ENCODE results near the gene SEPTIN14. TPM values are rescaled to one million over a fixed set of nuclear protein-coding genes. Genes with fewer than 3 reads are reported as not detected.

The SEPTIN14 gene
- total RNA-seq, 1 experiment from 2014 or later: not detected

DNA sequence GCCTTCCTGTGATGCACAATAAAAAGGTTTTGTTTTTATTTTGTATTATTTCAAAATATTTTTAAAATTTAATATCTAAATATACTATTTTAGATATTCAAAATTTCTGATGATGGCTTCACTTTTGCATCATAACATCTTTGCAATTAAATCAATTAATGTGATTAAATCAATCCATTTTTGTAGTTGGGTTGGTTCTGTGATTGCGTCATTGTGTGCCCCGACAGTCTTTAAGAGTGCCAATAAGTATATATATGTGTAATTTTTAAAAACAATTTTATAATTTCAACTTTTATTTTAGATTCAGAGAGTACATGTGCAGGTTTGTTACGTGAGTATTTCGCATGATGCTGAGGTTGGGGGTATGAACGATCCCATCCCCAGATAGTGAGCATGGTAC, 70.5 kb downstream of the SEPTIN14 start:
- no CpG with 5 or more reads among the region's 5 CpGs for WGBS (ENCODE audit: extremely low coverage, insufficient read length, low lambda C conversion rate)
- Histone ChIP-seq H3K9ac (ENCODE audit: extremely low read depth, insufficient read length, low read length) (no peak overlapping the region), H2BK20ac (ENCODE audit: low read depth, low read length, poor library complexity, severe bottlenecking) (no peak overlapping the region), H3K4ac (ENCODE audit: low read depth, low read length) (no peak overlapping the region), H3K9me3 (ENCODE audit: control insufficient read depth, low read depth, low read length) (no peaks in the 10 kb centered on the region), H4K5ac (ENCODE audit: insufficient read length, low read depth, low read length) (no peak overlapping the region), H3K4me1 (ENCODE audit: insufficient read depth, low read length) (no peaks in the 10 kb centered on the region), H3T11ph (ENCODE audit: low read length) (no peak overlapping the region), H3K79me1 (ENCODE audit: insufficient read depth, low read depth, low read length, poor library complexity, severe bottlenecking) (no peaks in the 10 kb centered on the region), H3K18ac (ENCODE audit: insufficient read length, low read depth, low read length) (no peak overlapping the region), H3K79me2 (ENCODE audit: insufficient read depth, low read length) (no peaks in the 10 kb centered on the region), H2BK5ac (ENCODE audit: insufficient read length, low read length) (no peak overlapping the region), H2AK5ac (ENCODE audit: insufficient read length, low read length) (no peak overlapping the region), H3K4me2 (ENCODE audit: insufficient read depth, insufficient read length, low read length) (no peak overlapping the region), H2BK12ac (ENCODE audit: insufficient read length, low read depth, low read length) (no peak overlapping the region), H3K27ac (ENCODE audit: insufficient read length, low read depth, low read length) (no peak overlapping the region), H3K27me3 (ENCODE audit: insufficient read depth, low read length) (no peaks in the 10 kb centered on the region), H2AFZ (ENCODE audit: low read length) (no peak overlapping the region), H2BK120ac (ENCODE audit: low read depth, low read length, poor library complexity, severe bottlenecking) (no peak overlapping the region), H3K56ac (ENCODE audit: insufficient read length, low read depth, low read length) (no peak overlapping the region), H4K8ac (replicated peaks; ENCODE audit: insufficient read length, low read depth, low read length) (no peak overlapping the region), H4K91ac (ENCODE audit: insufficient read length, low read depth, low read length) (no peak overlapping the region), H3K14ac (ENCODE audit: insufficient read depth, low read length) (no peak overlapping the region), H4K20me1 (ENCODE audit: control insufficient read depth, insufficient read depth, insufficient read length) (no peaks in the 10 kb centered on the region), H3K23me2 (ENCODE audit: insufficient read length, low read depth, low read length, poor library complexity, severe bottlenecking) (no peaks in the 10 kb centered on the region), H3K23ac (ENCODE audit: insufficient read length, low read depth, low read length) (no peak overlapping the region), H2BK15ac (ENCODE audit: low read depth, low read length) (no peak overlapping the region)
- TF ChIP-seq, protein P1, sequence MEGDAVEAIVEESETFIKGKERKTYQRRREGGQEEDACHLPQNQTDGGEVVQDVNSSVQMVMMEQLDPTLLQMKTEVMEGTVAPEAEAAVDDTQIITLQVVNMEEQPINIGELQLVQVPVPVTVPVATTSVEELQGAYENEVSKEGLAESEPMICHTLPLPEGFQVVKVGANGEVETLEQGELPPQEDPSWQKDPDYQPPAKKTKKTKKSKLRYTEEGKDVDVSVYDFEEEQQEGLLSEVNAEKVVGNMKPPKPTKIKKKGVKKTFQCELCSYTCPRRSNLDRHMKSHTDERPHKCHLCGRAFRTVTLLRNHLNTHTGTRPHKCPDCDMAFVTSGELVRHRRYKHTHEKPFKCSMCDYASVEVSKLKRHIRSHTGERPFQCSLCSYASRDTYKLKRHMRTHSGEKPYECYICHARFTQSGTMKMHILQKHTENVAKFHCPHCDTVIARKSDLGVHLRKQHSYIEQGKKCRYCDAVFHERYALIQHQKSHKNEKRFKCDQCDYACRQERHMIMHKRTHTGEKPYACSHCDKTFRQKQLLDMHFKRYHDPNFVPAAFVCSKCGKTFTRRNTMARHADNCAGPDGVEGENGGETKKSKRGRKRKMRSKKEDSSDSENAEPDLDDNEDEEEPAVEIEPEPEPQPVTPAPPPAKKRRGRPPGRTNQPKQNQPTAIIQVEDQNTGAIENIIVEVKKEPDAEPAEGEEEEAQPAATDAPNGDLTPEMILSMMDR (conservative IDR thresholded peaks at IDR 0.05): no peak
- Mint-ChIP-seq H3K36me3 (ENCODE audit: insufficient read depth in 1 of 3, low read depth in 3 of 3) (peaks cover 0 to 5% (median 4%) of the 10 kb centered on the region in 3 experiments; a peak in 4 of 7 replicates), H3K27ac (no peak overlapping the region), H3K4me1 (no peaks in the 10 kb centered on the region), H3K27me3 (ENCODE audit: low read depth) (peaks cover 2% of the 10 kb centered on the region; the same call in 1 of the 2 replicates), H3K9me3 (peaks cover 61 to 82% of the 10 kb centered on the region in 2 experiments), H3K4me3 (no peak overlapping the region)
- no peak for DNase-seq
